ENCODE results near the gene APBA2. TPM values are rescaled to one million over a fixed set of nuclear protein-coding genes. Genes with fewer than 3 reads are reported as not detected.

Gene APBA2
- polyA plus RNA-seq, 4 donors, result 0.67 to 3.2 (median 1.8) TPM

GRCh38 chr15:28996953-28997352, 111.2 kb downstream of the APBA2 start:
- no peaks in the 10 kb centered on the region for H3K9me3 ChIP-seq (ENCODE audit: control insufficient read depth in 2 of 2, insufficient read depth in 1 of 2, low read depth in 1 of 2, low read length in 1 of 2)
- FAIRE-seq (no peak), DNase-seq (no peak)
- H3K4me1 ChIP-seq (ENCODE audit: control insufficient read depth in 3 of 3, insufficient read depth in 2 of 3, low read depth in 1 of 3, low read length in 2 of 3), result no peaks in the 10 kb centered on the region
- H3K27me3 ChIP-seq (ENCODE audit: control insufficient read depth in 3 of 3, insufficient read depth in 3 of 3, low read length in 3 of 3), result no peaks in the 10 kb centered on the region
- no peak overlapping the region for H3K27ac ChIP-seq (ENCODE audit: low read depth in 1 of 3, low read length in 2 of 3)
- WGBS, 3 donors, result 79 to 92% (median 85%) methylated on average over 5 of the region's 5 CpGs
- H3K4me3 ChIP-seq (ENCODE audit: low read depth in 1 of 3, low read length in 3 of 3), result no peak overlapping the region
- H3K36me3 ChIP-seq (ENCODE audit: control insufficient read depth in 3 of 3, insufficient read depth in 2 of 3, low read depth in 1 of 3, low read length in 3 of 3), result no peaks in the 10 kb centered on the region

GRCh38 chr15:28997791-28998190, 112.0 kb downstream of the APBA2 start:
- H3K4me3 ChIP-seq (ENCODE audit: low read depth in 1 of 3, low read length in 3 of 3), result no peak overlapping the region
- no peaks in the 10 kb centered on the region for H3K4me1 ChIP-seq (ENCODE audit: control insufficient read depth in 3 of 3, insufficient read depth in 2 of 3, low read depth in 1 of 3, low read length in 2 of 3)
- DNase-seq (no peak), FAIRE-seq (no peak)
- H3K27ac ChIP-seq (ENCODE audit: low read depth in 1 of 3, low read length in 2 of 3), result no peak overlapping the region
- H3K27me3 ChIP-seq (ENCODE audit: control insufficient read depth in 3 of 3, insufficient read depth in 3 of 3, low read length in 3 of 3), result no peaks in the 10 kb centered on the region
- H3K36me3 ChIP-seq (ENCODE audit: control insufficient read depth in 3 of 3, insufficient read depth in 2 of 3, low read depth in 1 of 3, low read length in 3 of 3), result no peaks in the 10 kb centered on the region
- no peaks in the 10 kb centered on the region for H3K9me3 ChIP-seq (ENCODE audit: control insufficient read depth in 2 of 2, insufficient read depth in 1 of 2, low read depth in 1 of 2, low read length in 1 of 2)
- 89 to 94% (median 90%) methylated on average over 4 of the region's 4 CpGs for WGBS, 3 donors

- H3K27me3 ChIP-seq (ENCODE audit: control insufficient read depth in 3 of 3, insufficient read depth in 3 of 3, low read length in 3 of 3), result no peaks in the 10 kb centered on the region
- DNase-seq (no peak), FAIRE-seq (no peak)
- no peaks in the 10 kb centered on the region for H3K4me1 ChIP-seq (ENCODE audit: control insufficient read depth in 3 of 3, insufficient read depth in 2 of 3, low read depth in 1 of 3, low read length in 2 of 3)
- H3K27ac ChIP-seq (ENCODE audit: low read depth in 1 of 3, low read length in 2 of 3), result no peak overlapping the region
- H3K36me3 ChIP-seq (ENCODE audit: control insufficient read depth in 3 of 3, insufficient read depth in 2 of 3, low read depth in 1 of 3, low read length in 3 of 3), result no peaks in the 10 kb centered on the region
- no peaks in the 10 kb centered on the region for H3K9me3 ChIP-seq (ENCODE audit: control insufficient read depth in 2 of 2, insufficient read depth in 1 of 2, low read depth in 1 of 2, low read length in 1 of 2)
- 86 to 93% (median 90%) methylated on average over 5 of the region's 5 CpGs for WGBS, 3 donors
- no peak overlapping the region for H3K4me3 ChIP-seq (ENCODE audit: low read depth in 1 of 3, low read length in 3 of 3)
Observed at GRCh38 chr15:28998511-28998910, 112.7 kb downstream of the APBA2 start.

GRCh38 chr15:29003191-29003839, 117.5 kb downstream of the APBA2 start:
- 85 to 87% (median 87%) methylated on average over 7 of the region's 7 CpGs for WGBS, 3 donors
- no peaks in the 10 kb centered on the region for H3K27me3 ChIP-seq (ENCODE audit: control insufficient read depth in 3 of 3, insufficient read depth in 3 of 3, low read length in 3 of 3)
- H3K36me3 ChIP-seq (ENCODE audit: control insufficient read depth in 3 of 3, insufficient read depth in 2 of 3, low read depth in 1 of 3, low read length in 3 of 3), result no peaks in the 10 kb centered on the region
- H3K4me3 ChIP-seq (ENCODE audit: low read depth in 1 of 3, low read length in 3 of 3), result no peak overlapping the region
- FAIRE-seq (no peak), DNase-seq (no peak)
- no peaks in the 10 kb centered on the region for H3K4me1 ChIP-seq (ENCODE audit: control insufficient read depth in 3 of 3, insufficient read depth in 2 of 3, low read depth in 1 of 3, low read length in 2 of 3)
- H3K9me3 ChIP-seq (ENCODE audit: control insufficient read depth in 2 of 2, insufficient read depth in 1 of 2, low read depth in 1 of 2, low read length in 1 of 2), result no peaks in the 10 kb centered on the region
- no peak overlapping the region for H3K27ac ChIP-seq (ENCODE audit: low read depth in 1 of 3, low read length in 2 of 3)

GRCh38 chr15:29003840-29004233, 118.1 kb downstream of the APBA2 start:
- Histone ChIP-seq H3K4me3 (ENCODE audit: low read depth in 1 of 3, low read length in 3 of 3) (no peak overlapping the region), H3K36me3 (ENCODE audit: control insufficient read depth in 3 of 3, insufficient read depth in 2 of 3, low read depth in 1 of 3, low read length in 3 of 3) (no peaks in the 10 kb centered on the region), H3K9me3 (ENCODE audit: control insufficient read depth in 2 of 2, insufficient read depth in 1 of 2, low read depth in 1 of 2, low read length in 1 of 2) (no peaks in the 10 kb centered on the region), H3K27ac (ENCODE audit: low read depth in 1 of 3, low read length in 2 of 3) (no peak overlapping the region), H3K27me3 (ENCODE audit: control insufficient read depth in 3 of 3, insufficient read depth in 3 of 3, low read length in 3 of 3) (no peaks in the 10 kb centered on the region), H3K4me1 (ENCODE audit: control insufficient read depth in 3 of 3, insufficient read depth in 2 of 3, low read depth in 1 of 3, low read length in 2 of 3) (no peaks in the 10 kb centered on the region)
- 53 to 60% (median 53%) methylated on average over 2 of the region's 2 CpGs for WGBS, 3 donors
- FAIRE-seq, result no peak
- DNase-seq, result no peak

GRCh38 chr15:29005931-29006330, 120.2 kb downstream of the APBA2 start:
- FAIRE-seq (no peak), DNase-seq (no peak)
- Histone ChIP-seq H3K4me1 (ENCODE audit: control insufficient read depth in 3 of 3, insufficient read depth in 2 of 3, low read depth in 1 of 3, low read length in 2 of 3) (no peaks in the 10 kb centered on the region), H3K27ac (ENCODE audit: low read depth in 1 of 3, low read length in 2 of 3) (no peak overlapping the region), H3K4me3 (ENCODE audit: low read depth in 1 of 3, low read length in 3 of 3) (no peak overlapping the region), H3K27me3 (ENCODE audit: control insufficient read depth in 3 of 3, insufficient read depth in 3 of 3, low read length in 3 of 3) (no peaks in the 10 kb centered on the region), H3K9me3 (ENCODE audit: control insufficient read depth in 2 of 2, insufficient read depth in 1 of 2, low read depth in 1 of 2, low read length in 1 of 2) (no peaks in the 10 kb centered on the region), H3K36me3 (ENCODE audit: control insufficient read depth in 3 of 3, insufficient read depth in 2 of 3, low read depth in 1 of 3, low read length in 3 of 3) (no peaks in the 10 kb centered on the region)
- 83 to 92% (median 88%) methylated on average over 1 of the region's 1 CpG for WGBS, 3 donors

GRCh38 chr15:29008846-29009245, 123.1 kb downstream of the APBA2 start:
- 31 to 70% (median 57%) methylated on average over 2 of the region's 2 CpGs for WGBS, 3 donors
- H3K27ac ChIP-seq (ENCODE audit: low read depth in 1 of 3, low read length in 2 of 3), result no peak overlapping the region
- FAIRE-seq (no peak), DNase-seq (no peak)
- H3K9me3 ChIP-seq (ENCODE audit: control insufficient read depth in 2 of 2, insufficient read depth in 1 of 2, low read depth in 1 of 2, low read length in 1 of 2), result no peaks in the 10 kb centered on the region
- H3K4me3 ChIP-seq (ENCODE audit: low read depth in 1 of 3, low read length in 3 of 3), result no peak overlapping the region
- H3K4me1 ChIP-seq (ENCODE audit: control insufficient read depth in 3 of 3, insufficient read depth in 2 of 3, low read depth in 1 of 3, low read length in 2 of 3), result no peaks in the 10 kb centered on the region
- H3K36me3 ChIP-seq (ENCODE audit: control insufficient read depth in 3 of 3, insufficient read depth in 2 of 3, low read depth in 1 of 3, low read length in 3 of 3), result no peaks in the 10 kb centered on the region
- H3K27me3 ChIP-seq (ENCODE audit: control insufficient read depth in 3 of 3, insufficient read depth in 3 of 3, low read length in 3 of 3), result no peaks in the 10 kb centered on the region

- DNase-seq (no peak), FAIRE-seq (no peak)
- Histone ChIP-seq H3K4me3 (ENCODE audit: low read depth in 1 of 3, low read length in 3 of 3) (no peak overlapping the region), H3K4me1 (ENCODE audit: control insufficient read depth in 3 of 3, insufficient read depth in 2 of 3, low read depth in 1 of 3, low read length in 2 of 3) (no peaks in the 10 kb centered on the region), H3K36me3 (ENCODE audit: control insufficient read depth in 3 of 3, insufficient read depth in 2 of 3, low read depth in 1 of 3, low read length in 3 of 3) (no peaks in the 10 kb centered on the region), H3K27ac (ENCODE audit: low read depth in 1 of 3, low read length in 2 of 3) (no peak overlapping the region), H3K9me3 (ENCODE audit: control insufficient read depth in 2 of 2, insufficient read depth in 1 of 2, low read depth in 1 of 2, low read length in 1 of 2) (no peaks in the 10 kb centered on the region), H3K27me3 (ENCODE audit: control insufficient read depth in 3 of 3, insufficient read depth in 3 of 3, low read length in 3 of 3) (no peaks in the 10 kb centered on the region)
- WGBS, 3 donors, result 70 to 80% (median 80%) methylated on average over 2 of the region's 2 CpGs
Observed at GRCh38 chr15:29012097-29012496, 126.3 kb downstream of the APBA2 start.

GRCh38 chr15:29014493-29014892, 128.7 kb downstream of the APBA2 start:
- Histone ChIP-seq H3K9me3 (ENCODE audit: control insufficient read depth in 2 of 2, insufficient read depth in 1 of 2, low read depth in 1 of 2, low read length in 1 of 2) (no peaks in the 10 kb centered on the region), H3K4me1 (ENCODE audit: control insufficient read depth in 3 of 3, insufficient read depth in 2 of 3, low read depth in 1 of 3, low read length in 2 of 3) (no peaks in the 10 kb centered on the region), H3K27me3 (ENCODE audit: control insufficient read depth in 3 of 3, insufficient read depth in 3 of 3, low read length in 3 of 3) (no peaks in the 10 kb centered on the region), H3K27ac (ENCODE audit: low read depth in 1 of 3, low read length in 2 of 3) (no peak overlapping the region), H3K36me3 (ENCODE audit: control insufficient read depth in 3 of 3, insufficient read depth in 2 of 3, low read depth in 1 of 3, low read length in 3 of 3) (no peaks in the 10 kb centered on the region), H3K4me3 (ENCODE audit: low read depth in 1 of 3, low read length in 3 of 3) (no peak overlapping the region)
- DNase-seq (no peak), FAIRE-seq (no peak)
- 4 to 16% (median 11%) methylated on average over 1 of the region's 1 CpG for WGBS, 3 donors

Data from small intestine (tissue), 7 donors.